ENCODE data around the gene ENTPD8.
"Not testable (repeated sequence)": the region's sequence is repeated elsewhere in the genome, so short reads cannot be mapped to it uniquely, and the experiment has no call there.

The ENTPD8 gene

DNA sequence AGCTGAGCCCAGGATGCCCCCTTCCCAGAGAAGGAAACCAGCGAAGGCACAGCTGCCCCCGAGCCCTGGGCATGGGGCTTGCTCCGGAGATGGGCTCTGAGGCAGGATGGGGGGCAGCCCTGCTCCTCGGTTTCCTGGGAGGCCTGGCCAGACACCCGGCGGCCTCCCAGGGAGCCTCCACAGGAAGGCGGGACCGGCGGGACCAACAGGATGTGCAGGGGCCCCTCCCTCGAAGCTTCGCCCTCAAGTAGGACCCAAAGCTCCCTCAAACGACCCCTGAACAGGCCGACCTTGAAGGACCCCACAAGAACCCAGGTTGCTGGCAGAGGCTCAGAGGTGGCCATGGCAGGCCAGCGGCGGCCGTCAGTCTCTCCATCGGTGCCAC lies 29.9 kb downstream of the ENTPD8 start:
- no peak for DNase-seq (ENCODE audit: extremely low read depth, low read depth)
- TF ChIP-seq, protein P1, sequence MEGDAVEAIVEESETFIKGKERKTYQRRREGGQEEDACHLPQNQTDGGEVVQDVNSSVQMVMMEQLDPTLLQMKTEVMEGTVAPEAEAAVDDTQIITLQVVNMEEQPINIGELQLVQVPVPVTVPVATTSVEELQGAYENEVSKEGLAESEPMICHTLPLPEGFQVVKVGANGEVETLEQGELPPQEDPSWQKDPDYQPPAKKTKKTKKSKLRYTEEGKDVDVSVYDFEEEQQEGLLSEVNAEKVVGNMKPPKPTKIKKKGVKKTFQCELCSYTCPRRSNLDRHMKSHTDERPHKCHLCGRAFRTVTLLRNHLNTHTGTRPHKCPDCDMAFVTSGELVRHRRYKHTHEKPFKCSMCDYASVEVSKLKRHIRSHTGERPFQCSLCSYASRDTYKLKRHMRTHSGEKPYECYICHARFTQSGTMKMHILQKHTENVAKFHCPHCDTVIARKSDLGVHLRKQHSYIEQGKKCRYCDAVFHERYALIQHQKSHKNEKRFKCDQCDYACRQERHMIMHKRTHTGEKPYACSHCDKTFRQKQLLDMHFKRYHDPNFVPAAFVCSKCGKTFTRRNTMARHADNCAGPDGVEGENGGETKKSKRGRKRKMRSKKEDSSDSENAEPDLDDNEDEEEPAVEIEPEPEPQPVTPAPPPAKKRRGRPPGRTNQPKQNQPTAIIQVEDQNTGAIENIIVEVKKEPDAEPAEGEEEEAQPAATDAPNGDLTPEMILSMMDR (IDR thresholded peaks at IDR 0.05; ENCODE audit: low read depth, low read length): no peak

DNA sequence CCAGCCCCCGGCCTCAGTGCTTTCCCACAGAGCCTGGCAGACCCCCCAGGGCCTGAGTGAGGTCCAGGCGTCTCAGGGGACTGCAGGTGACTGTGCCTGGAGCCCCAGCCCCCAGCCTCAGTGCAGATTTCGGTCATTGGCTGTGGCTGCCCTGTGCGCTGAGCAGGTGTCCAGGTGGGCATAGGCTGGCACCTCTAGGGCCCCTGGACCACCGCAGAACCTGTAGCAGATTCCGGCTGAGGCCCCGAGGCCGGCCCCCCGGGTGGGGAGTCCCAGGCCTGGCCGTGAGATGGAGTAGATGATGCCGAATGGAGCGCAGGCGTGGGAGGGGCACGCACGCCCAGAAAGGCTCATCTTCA lies 30.3 kb downstream of the ENTPD8 start:
- TF ChIP-seq, protein P1 (IDR thresholded peaks at IDR 0.05; ENCODE audit: low read depth, low read length): no peak
- DNase-seq (ENCODE audit: extremely low read depth, low read depth): no peak

DNA sequence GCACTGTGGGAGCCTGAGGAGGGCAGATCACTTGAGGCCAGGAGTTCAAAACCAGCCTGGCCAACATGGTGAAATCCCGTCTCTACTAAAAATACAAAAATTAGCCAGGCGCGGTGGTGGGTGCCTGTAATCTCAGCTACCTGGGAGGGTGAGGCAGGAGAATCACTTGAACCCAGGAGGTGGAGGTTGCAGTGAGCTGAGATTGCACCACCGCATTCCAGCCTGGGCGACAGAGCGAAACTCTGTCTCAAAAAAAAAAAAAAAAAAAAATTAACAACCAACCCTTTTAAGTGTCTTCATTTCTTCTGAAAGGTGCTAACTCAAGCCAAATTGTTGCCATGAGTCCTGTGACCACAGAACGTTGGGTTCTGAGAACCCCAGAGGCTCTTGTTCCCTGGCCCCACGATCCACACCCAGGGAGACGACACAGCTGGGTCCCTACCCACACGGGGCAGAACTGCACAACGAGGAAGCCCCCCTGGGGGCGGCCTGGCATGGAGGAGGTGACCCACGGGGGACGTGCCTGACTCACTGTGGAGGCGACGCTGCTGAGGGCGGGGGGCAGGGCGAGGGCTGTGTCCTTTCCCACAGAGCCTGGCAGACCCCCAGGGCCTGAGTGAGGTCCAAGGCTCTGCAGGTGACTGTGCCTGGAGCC lies 30.8 kb downstream of the ENTPD8 start:
- not testable (repeated sequence) for DNase-seq (ENCODE audit: extremely low read depth, low read depth)

DNA sequence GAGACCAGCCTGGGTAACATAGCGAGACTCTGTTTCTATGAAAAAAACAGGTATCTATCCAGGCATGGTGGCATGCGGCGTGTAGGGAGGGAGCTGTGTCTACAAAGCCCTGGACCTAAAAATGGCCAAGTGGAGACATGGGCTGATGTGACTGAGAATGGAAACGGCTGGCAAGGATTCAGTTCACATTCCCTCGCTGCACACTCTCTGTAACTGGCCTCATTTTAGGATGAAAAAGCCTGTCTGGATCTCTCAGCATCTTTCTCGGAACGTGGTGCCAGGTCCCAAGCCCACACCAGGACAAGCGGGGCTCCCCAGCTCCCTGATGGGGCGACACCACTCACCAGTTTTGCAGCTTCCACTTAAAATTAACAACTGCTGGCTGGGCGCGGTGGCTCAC lies 31.6 kb downstream of the ENTPD8 start:
- no peak for DNase-seq (ENCODE audit: extremely low read depth, low read depth)
- TF ChIP-seq, protein P1 (IDR thresholded peaks at IDR 0.05; ENCODE audit: low read depth, low read length): no peak

DNA sequence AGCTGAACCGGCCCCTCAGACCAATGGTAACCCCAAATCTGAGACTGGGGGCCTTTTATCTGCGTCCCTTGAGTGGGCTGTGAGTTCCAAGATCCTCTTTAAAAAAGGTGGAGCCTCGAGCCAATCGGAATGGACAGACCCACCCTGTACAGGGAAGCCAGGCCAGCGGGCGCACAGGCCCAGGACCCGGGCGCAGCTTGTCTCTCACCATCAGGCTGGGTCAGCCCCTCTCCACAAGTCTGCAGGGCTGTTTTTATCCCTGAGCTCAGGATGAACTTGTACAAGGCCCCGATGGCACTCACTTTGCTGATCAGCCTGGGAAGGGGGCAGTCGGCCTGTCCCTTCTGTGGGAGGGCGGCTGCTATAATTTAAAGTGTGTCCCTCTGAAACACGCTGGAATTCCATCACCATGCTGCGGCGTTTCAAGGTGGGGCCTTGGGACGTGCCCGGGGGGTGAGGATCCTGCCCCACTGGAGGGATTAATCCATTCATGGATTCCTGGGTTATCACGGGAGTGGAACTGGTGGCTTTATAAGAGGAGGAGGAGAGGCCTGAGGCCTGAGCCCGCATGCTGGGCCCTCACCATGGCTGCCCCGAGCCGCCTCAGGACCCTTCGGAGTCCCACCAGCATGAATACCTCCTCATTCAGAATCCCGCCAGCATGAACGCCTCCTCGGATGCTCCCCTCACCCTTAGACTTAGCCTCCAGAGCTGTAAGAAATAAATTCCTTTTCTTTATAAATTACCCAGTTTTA lies 32.3 kb downstream of the ENTPD8 start:
- TF ChIP-seq, protein P1 (IDR thresholded peaks at IDR 0.05; ENCODE audit: low read depth, low read length): no peak
- DNase-seq (ENCODE audit: extremely low read depth, low read depth): no peak

DNA sequence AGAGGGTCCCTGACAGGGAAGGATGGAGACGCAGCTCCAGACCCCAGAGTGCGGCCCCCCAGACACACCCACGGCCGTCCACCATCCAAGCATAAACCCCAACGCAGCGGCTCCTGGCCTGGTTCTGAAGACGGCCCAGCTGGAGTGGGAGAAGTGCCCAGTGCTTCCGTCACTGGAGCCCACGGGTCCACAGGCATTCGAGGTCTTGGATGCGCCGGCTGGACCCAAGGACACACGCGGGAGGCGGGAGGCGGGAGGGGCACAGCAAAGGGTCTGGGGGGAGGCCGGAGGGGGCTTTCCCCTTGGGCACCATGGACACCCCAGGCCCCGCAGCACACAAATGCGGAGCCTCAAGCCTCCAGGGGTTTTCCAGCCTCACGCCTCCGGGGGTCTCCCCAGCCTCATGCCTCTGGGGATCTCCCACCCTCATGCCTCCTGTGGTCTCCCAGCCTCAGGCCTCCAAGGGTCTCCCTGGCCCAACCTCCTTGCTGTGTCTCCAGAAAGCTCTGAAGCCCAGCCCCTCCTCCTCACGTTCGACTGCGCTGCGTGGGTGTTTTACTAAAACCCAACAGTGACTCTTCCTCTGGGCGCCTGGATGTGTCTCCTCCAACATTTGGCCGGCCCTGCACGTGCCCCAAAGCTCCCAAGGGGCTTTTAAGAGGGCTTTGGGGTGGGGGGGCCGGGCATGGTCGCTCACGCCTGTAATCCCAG lies 33.4 kb downstream of the ENTPD8 start:
- DNase-seq (ENCODE audit: extremely low read depth, low read depth): no peak
- TF ChIP-seq, protein P1 (IDR thresholded peaks at IDR 0.05; ENCODE audit: low read depth, low read length): no peak

DNA sequence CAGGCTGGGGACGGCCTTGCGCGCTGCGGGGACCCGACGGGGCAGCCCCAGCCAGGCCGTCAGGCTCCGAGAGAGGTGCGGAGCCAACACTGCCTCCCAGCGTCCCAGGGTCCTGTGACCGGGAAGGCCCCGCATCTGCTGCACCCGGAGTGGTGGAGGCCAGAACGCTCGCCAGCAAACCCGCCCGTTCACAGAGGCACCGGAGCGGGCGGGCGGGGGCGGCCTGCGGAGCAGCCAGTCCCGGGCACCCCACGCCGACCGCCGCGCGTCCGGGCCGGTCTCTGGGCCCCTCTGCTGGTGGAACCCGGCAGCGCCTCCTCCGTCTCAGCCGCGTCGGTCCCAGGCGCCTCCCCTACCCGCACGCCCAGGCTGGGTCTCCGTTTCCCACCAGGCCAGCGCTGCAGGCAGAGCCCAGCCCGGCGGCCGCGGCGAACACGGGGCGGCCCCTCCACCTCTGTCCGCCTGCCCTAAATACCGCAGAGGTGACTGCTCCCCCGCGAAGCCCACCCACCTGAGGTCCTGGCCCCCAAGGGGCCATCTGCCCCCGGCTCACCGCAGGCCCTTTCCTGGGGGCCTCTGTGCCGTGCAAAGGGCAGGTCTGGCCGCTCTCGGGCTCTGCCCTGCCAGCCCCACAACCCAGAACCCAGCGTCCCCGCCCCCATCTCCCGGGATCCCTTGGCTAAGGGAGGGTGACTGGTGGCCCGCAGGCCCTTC lies 34.1 kb downstream of the ENTPD8 start:
- DNase-seq (ENCODE audit: extremely low read depth, low read depth): no peak
- TF ChIP-seq, protein P1 (IDR thresholded peaks at IDR 0.05; ENCODE audit: low read depth, low read length): peak; percentile 47

Measured in AG09319 (cell line).